Ascending aorta (tissue), 2 donors: ENCODE results near the gene EPHA1. TPM values are rescaled to one million over a fixed set of nuclear protein-coding genes. Genes with fewer than 3 reads are reported as not detected.

ENCODE experiments used
- DNase-seq, 2 donors: peaks; one replicate each; pipeline ENCODE4 v3.0.0-alpha.2; 2019; ENCODE audit warnings: low spot score in 2 of 2
- H3K27ac ChIP-seq, 2 donors: fragments of 200-600 bp; sonication (generic); one replicate each; pipeline ENCODE4 v1.5.1; 2016 to 2017; ENCODE audit warnings: mild to moderate bottlenecking in 1 of 2
- H3K27me3 ChIP-seq: fragments of 200-600 bp; sonication (generic); one replicate; pipeline ENCODE4 v1.5.1; 2017
- H3K36me3 ChIP-seq, 2 donors: fragments of 200-600 bp; sonication (generic); one replicate each; pipeline ENCODE4 v1.5.1; 2016
- H3K4me1 ChIP-seq, 2 donors: fragments of 200-600 bp; sonication (generic); one replicate each; pipeline ENCODE4 v1.5.1; 2016 to 2017; ENCODE audit warnings: mild to moderate bottlenecking in 1 of 2
- H3K4me3 ChIP-seq, 2 donors: fragments of 200-600 bp; sonication (generic); one replicate each; pipeline ENCODE4 v1.5.1; 2016 to 2017; ENCODE audit warnings: mild to moderate bottlenecking in 1 of 2
- H3K9me3 ChIP-seq, 2 donors: fragments of 200-600 bp; sonication (generic); one replicate each; pipeline ENCODE4 v1.5.1; 2016
- CTCF ChIP-seq, 3 experiments: fragments of 200-600 bp in 2 of 3; fragments of 450-650 bp in 1 of 3; sonication (generic) in 2 of 3; IDR thresholded peaks; one replicate each; pipeline ENCODE4 v1.5.1; 2016 to 2019; ENCODE audit warnings: antibody characterized with exemption in 3 of 3, mild to moderate bottlenecking in 1 of 3, moderate library complexity in 1 of 3
- intact Hi-C: fragments of 100-400 bp; cut with DNase I; formaldehyde crosslinking; loops from one replicate; pipeline ENCODE4 v1.15.1; 2023
- total RNA-seq: library from RNA; depleted of rRNA; stranded (reverse); fragments of >200 nt; gene quantifications from one replicate; pipeline ENCODE4 v1.1.0, GENCODE V29; 2016

The EPHA1 gene
- total RNA-seq, 1 donor from 2014 or later: not detected

GRCh38 chr7:143346018-143346417 is 62.6 kb downstream of the EPHA1 start:
- DNase-seq: no peak
- Histone ChIP-seq H3K27ac (no peak overlapping the region), H3K4me1 (peaks cover 0 to 5% of the 10 kb centered on the region in 2 donors), H3K9me3 (no peaks in the 10 kb centered on the region), H3K27me3 (no peaks in the 10 kb centered on the region), H3K36me3 (no peaks in the 10 kb centered on the region), H3K4me3 (no peak overlapping the region)
- intact Hi-C loops: no loop called here
- no peak for TF ChIP-seq CTCF (IDR thresholded peaks at IDR 0.05)

GRCh38 chr7:143345428-143345900 is 63.2 kb downstream of the EPHA1 start:
- intact Hi-C loops: no loop called here
- peak in 2 of 3 experiments; percentile 44 to 48 for TF ChIP-seq CTCF (IDR thresholded peaks at IDR 0.05)

GRCh38 chr7:143343596-143343995 is 65.1 kb downstream of the EPHA1 start:
- H3K27me3 ChIP-seq: no peaks in the 10 kb centered on the region
- H3K4me3 ChIP-seq: no peak overlapping the region
- TF ChIP-seq CTCF (IDR thresholded peaks at IDR 0.05): no peak
- H3K4me1 ChIP-seq: peaks cover 0 to 5% of the 10 kb centered on the region in 2 donors
- no peaks in the 10 kb centered on the region for H3K9me3 ChIP-seq
- intact Hi-C loops: no loop called here
- DNase-seq: no peak
- no peaks in the 10 kb centered on the region for H3K36me3 ChIP-seq
- no peak overlapping the region for H3K27ac ChIP-seq

More at GRCh38 chr7:143345428-143345900, 63.2 kb downstream of the EPHA1 start:
- Histone ChIP-seq H3K27ac (no peak overlapping the region), H3K27me3 (no peaks in the 10 kb centered on the region), H3K4me3 (peak overlapping the region; percentile 20 to 35), H3K36me3 (no peaks in the 10 kb centered on the region), H3K4me1 (peaks cover 0 to 5% of the 10 kb centered on the region in 2 donors), H3K9me3 (no peaks in the 10 kb centered on the region)
- no peak for DNase-seq

GRCh38 chr7:143341842-143342241 is 66.8 kb downstream of the EPHA1 start:
- Histone ChIP-seq H3K27ac (no peak overlapping the region), H3K4me3 (no peak overlapping the region), H3K4me1 (peaks cover 0 to 5% of the 10 kb centered on the region in 2 donors), H3K9me3 (no peaks in the 10 kb centered on the region), H3K36me3 (no peaks in the 10 kb centered on the region), H3K27me3 (no peaks in the 10 kb centered on the region)
- DNase-seq: no peak
- intact Hi-C loops: no loop called here
- no peak for TF ChIP-seq CTCF (IDR thresholded peaks at IDR 0.05)

Other genes starting within 250 kb of the EPHA1 start
- not detected for gene TAS2R39, start 225.4 kb downstream of the EPHA1 start, total RNA-seq
- gene TAS2R40, start 186.8 kb downstream of the EPHA1 start, total RNA-seq: not detected
- 174 TPM for gene GSTK1, start 145.4 kb downstream of the EPHA1 start, total RNA-seq
- 11.5 TPM for gene TMEM139, start 123.9 kb downstream of the EPHA1 start, total RNA-seq
- 13.7 TPM for gene CASP2, start 120.5 kb downstream of the EPHA1 start, total RNA-seq
- gene CLCN1, start 92.7 kb downstream of the EPHA1 start, total RNA-seq: not detected
- gene FAM131B, start 46.1 kb downstream of the EPHA1 start, total RNA-seq: 0.53 TPM
- gene ZYX, start 27.5 kb downstream of the EPHA1 start, total RNA-seq: 320 TPM
- gene TAS2R60, start 34.6 kb upstream of the EPHA1 start, total RNA-seq: not detected
- gene TAS2R41, start 69.0 kb upstream of the EPHA1 start, total RNA-seq: not detected
- 0.21 TPM for gene CTAGE15, start 162.9 kb upstream of the EPHA1 start, total RNA-seq
- gene TCAF2, start 212.1 kb upstream of the EPHA1 start, total RNA-seq: 0.64 TPM